Activated T-cell treated with anti-CD3 and anti-CD28 coated beads for 4 hours (primary cell): ENCODE data around the gene BRWD1.
"Not testable (repeated sequence)": the region's sequence is repeated elsewhere in the genome, so short reads cannot be mapped to it uniquely, and the experiment has no call there.

Experiments
- DNase-seq: peaks from one replicate; pipeline ENCODE4 v3.0.0-alpha.2; 2020

Gene BRWD1

DNA sequence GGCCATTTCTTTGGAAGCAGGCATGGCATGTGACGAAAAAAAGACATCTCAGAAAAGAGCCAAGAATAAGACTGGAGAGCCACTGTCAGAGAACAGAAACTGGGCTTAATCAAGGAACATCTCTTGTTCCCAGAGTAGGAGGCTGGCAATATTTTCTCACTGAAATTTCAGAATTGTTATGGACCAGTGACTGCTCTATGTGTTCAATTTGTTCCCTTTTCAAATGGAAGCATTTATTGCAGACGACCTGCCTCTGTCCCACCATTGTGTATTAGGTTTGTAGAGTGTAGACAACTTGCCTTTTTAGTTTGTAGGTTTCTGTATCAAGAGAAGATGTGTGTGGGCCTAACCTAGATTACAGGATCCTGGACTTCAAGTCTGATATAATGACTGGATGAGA lies 148.9 kb downstream of the BRWD1 start:
- no peak for DNase-seq

DNA sequence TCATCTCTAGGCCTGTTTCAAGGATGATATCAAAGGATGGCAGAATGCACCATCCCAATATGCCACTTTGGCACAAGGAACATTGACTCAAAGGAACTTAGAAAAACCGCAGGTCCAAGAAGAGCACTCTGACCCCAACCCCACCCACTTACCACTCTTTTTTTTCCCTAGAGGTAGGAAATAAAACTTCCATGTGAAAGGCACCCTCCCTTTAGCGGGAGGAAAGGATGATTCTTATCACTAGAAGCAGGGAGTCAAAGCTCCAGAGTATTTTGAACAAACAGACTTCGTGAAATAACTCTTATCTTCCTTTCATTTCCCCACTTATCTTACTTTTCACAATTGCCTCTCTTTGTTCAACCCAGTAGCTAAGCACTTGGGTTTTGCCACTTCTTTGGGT lies 152.4 kb downstream of the BRWD1 start:
- DNase-seq, result no peak

DNA sequence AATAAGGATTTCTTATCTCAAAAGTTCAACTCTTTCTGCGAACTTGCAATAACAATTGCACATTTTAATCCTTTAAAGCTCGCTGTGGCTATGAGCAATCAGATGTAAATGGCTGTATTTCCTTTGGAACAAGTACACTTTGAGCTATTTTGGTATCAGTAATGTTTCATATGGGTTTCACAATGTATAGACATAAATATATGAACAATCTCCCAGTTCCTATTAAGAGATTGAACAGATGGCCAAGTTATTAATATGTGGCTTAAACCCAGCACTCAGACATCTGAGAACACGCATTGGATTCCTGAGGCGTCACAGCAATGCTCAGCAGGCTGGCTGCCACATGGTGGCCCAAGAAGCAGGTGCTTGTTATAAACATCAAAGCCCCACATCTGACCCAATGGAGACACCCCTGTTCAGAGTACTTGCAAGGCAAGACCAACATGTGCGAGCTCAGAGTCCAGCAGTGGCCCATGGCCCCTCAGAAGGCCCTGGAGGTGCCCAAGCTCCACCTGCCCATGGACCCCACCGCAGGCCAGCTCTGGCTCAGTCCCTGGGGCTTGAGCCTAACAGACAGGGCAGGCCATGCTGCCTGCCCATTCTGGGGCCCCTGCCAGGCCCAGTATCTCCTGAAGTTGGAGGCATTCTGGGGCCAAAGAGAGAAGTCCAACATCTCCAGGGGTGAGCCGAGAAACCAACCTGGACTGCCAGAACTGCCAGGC lies 153.9 kb downstream of the BRWD1 start:
- no peak for DNase-seq

DNA sequence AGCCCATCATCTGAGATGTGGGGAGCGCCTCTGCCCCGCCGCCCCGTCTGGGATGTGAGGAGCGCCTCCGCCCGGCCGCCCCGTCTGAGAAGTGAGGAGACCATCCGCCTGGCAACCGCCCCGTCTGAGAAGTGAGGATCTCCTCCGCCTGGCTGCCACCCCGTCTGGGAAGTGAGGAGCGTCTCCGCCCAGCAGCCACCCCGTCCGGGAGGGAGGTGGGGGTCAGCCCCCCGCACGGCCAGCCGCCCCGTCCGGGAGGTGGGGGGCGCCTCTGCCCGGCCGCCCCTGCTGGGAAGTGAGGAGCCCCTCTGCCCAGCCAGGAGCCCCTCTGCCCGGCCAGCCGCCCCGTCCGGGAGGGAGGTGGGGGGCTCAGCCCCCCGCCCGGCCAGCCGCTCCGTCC lies 156.2 kb downstream of the BRWD1 start:
- not testable (repeated sequence) for DNase-seq

DNA sequence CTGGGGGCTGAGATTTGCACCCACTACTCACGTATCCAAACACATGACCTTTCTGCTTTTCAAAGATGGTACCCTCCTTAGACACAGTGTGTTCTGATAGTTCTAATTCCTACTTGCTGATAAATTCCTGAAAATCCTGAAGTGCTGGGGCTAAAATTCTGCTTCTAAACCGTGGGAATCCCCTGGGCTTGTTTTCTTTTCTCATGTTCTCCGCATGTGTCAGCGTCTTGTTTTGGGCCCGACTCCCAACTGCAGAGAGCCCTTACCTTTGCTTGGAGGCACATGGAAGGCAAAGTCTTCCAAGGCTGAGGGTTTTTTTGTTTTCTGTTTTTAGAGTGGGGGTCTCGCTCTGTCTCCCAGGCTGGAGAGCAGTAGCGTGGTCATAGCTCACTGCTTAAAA lies 157.4 kb downstream of the BRWD1 start:
- DNase-seq, result no peak

DNA sequence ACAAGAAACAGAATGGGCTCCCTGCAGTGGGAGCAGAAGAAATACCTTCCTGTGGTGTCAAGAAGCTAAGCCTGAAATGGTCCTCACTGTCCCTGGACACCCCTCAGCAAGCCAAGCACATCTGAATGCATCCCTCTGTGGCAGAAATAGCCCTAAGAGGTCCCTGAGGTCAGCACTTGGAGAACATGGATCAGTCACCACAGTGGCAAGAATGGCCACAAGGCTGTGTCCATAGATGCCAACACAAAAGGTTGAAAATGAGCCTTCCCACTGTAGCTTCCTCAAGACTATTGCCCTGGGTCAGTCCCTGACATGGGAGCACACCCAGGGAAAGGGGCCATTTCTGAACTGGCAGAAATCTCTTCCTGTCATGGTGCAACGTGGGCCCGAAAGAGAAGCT lies 157.9 kb downstream of the BRWD1 start:
- DNase-seq, result no peak

DNA sequence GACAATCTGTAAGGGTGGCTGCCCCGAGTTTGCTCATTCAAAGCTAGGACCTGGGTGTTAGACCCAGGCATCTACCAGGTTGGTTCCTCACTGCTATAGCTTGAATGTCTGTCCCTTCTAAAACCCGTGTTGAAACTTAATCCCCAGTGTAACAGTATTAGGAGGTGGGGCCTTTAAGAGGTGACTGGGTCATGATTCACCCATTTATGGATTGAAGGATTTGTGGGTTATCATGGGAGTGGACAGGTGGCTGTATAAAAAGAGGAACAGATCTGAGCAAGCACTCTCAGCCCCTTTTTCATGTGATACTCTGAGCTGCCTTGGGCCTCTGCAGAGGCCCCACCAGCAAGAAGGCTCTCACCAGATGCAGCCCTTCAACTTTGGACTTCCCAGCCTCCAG lies 159.6 kb downstream of the BRWD1 start:
- DNase-seq, result no peak

DNA sequence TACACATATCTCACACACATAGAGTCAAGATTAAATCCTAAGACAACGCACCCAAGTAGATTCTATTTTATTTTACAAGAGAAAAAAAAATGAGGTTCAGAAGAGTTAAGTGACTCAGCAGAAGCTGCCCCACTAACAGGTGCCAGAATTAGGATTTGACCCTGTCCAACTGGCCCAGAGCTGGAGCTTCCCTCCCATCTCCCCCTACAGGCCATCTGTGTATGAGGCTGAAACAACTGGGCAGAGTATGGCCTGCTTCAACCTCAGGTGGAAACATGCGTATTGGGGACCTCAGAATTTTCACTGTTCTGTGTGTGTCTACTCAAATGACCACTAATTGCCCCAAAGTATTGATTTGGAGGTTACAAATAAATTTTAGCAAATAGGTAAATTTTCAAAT lies 160.1 kb downstream of the BRWD1 start:
- no peak for DNase-seq

DNA sequence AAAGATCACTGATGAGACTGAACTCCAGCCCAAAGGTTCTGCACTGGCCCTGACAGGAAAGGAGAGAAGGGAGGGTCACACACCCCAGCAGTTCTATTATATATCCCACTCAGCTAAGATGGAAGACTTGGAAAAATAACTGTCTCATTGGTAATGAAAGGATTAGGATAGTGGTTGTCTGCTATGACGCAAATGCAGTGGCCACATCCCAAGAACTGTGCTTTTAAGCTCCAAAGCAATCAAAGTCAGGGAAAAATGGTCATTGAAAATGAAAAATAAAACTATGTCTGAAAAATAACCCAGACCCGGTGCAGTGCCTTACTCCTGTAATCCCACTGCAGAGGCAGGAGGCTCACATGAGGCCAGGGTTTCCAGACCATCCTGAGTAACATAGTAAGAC lies 161.2 kb downstream of the BRWD1 start:
- DNase-seq, result no peak

DNA sequence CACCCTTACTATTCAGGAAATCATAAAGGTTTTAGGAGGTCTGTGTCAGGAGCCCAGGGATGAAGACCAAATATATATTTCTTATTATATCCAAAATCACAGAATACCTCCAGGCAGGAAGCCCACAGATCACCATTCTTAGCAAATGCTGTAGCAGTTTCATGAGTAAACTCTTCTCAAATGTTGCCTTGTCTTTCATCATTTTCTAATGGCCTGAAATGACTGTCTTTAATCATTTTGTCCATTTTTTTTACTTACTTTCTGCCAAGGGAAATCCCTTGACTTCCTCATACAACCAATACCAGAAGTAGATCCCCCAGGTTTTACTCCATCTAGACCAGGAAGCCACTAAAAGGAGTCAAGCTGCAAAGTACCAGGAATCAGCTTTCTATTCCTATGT lies 162.6 kb downstream of the BRWD1 start:
- DNase-seq, result no peak

DNA sequence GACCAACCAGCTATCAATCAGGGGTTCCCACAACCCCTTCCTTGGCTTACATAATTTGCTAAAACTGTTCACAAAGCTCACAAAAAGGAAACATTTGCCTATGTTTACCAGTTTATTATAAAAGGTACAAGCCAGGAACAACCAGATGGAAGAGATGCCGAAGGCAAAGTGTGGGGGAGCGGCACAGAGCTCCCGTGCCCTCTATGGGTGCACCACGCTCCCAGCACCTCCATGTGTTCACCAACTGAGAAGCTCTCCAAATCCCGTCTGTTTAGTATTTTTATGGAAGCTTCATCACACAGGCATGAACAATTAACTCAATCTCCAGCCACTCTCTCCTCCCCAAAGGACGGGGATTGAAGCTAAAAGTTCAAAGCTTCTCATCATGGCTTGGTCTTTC lies 163.1 kb downstream of the BRWD1 start:
- no peak for DNase-seq

DNA sequence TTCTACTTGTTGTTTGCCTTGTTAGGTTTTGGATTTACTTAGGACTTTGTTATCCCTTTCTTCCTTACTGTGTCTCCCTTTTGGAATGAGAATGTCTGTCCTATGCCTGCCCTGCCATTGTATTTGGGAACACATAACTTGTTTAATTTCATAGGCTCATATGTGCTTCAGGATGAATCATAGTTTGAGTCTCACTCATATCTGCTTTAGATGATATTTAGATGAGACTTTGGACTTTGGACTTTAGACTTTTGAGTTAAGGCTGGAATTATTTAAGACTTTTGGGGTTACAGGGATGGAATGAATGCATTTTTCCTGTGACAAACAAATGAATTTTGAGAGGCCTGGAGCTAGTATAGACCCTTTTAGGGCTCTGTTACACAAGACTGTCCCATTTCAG lies 163.6 kb downstream of the BRWD1 start:
- no peak for DNase-seq

DNA sequence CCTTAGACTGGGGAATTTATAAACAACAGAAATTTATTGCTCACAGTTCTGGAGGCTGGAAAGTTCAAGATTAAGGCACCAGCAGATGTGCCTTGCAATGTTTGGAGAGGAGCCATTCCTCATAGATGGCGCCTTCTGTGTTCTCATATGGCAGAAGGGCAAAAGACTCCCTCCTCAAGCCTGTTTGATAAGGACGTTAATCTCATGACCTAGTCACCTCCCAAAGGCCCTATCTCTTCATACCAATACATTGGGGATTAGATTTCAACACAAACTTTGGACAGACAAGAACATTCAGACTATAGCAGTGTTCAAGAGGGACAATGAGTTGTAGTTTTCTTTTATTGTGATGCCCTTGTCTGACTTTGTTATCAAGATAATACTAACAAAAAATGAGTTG lies 164.5 kb downstream of the BRWD1 start:
- no peak for DNase-seq

DNA sequence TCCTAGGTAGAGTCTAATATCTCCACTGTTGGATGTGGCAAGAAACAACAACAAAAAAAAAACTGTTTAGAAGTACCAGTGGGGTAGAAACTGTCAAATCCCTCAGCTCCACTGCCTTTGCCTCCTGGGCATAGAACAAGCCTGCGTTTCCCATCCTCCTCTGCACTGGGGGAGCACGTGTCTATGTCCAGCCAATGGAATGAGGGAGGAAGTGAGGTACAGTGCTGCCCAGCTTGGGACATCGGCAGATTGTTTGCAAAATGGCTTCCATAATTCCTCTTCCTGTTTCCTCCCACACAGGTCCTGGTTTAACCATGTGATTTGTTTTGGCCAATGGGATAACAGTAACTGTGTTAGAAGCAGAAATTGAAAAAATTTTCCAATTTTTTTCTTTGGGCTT lies 169.2 kb downstream of the BRWD1 start:
- no peak for DNase-seq

DNA sequence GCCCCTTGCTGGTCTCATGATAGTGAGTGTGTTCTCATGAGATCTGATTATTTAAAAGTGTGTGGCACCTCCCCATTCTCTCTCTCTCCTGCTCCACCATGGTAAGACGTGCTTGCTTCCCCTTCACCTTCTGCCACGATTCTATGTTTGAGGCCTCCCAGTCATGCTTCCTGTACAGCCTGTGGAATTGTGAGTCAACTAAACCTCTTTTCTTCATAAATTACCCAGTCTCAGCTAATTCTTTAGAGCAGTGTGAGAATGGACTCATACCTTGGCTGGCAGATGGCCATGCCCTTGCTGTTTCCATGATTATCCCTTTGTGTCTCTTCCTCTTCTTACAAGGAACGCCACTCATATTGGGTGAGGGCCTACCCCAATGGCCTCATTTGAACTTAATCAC lies 170.5 kb downstream of the BRWD1 start:
- no peak for DNase-seq

DNA sequence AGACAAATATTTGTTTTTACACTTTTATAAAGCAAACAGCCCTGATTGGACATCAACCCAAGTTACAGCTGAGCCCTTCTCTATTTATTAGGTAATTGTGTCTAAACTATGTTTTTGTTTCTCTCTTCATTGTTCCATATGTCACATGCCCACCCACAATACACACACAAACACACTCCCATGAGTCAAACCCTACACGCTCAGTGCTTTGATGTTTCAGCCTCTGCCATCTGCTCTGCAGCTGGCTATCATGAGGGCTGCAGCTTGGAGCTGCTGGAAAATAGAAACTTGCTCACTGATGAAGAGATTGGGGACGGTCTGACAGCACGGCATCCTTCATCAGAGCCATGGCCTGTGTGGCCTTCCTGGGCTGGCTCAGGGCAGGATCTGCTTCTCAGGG lies 171.9 kb downstream of the BRWD1 start:
- DNase-seq, result no peak

DNA sequence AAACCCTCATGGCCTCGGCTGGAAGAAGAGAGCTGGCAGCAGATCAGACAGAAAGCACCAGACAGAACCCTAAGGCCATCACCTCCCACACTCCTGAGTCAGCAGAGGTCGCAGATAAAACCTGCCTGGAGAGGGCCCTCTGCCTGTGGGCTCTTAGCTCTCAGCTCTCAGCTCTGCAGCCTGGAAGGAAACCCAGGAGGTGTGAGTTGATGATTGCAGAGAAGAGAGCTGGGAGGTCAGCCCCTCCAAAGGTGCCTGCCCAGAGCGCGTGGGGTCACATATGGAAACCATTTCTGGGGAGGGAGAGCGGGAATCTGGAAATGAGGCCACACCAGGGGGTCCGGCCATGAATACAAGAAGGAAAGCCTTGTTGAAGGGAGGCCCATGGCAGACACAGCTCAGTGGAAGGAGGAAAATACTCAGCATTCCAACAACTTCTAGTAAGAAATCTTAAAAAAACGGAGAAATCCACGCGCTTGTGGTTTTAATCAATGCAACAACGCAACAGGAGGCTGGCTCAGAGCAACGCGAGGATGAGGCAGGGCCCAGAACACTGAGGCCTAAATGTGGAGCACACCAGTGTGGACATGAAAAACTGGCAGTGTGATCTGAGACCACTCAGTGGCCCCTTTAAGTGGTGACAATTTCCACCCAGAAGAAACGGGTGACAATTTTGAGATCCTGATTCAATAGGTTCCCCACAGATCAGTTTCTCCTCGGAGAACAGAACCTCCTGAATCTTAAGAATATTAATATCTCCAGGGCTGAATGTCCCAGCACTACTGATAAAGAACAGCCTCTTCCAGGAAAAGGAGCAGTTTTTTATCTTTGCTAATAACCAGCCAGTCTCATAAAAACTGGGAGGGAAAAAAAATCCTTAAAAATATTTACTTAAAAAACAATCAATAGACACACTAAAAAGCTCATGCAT lies 175.9 kb downstream of the BRWD1 start:
- no peak for DNase-seq

DNA sequence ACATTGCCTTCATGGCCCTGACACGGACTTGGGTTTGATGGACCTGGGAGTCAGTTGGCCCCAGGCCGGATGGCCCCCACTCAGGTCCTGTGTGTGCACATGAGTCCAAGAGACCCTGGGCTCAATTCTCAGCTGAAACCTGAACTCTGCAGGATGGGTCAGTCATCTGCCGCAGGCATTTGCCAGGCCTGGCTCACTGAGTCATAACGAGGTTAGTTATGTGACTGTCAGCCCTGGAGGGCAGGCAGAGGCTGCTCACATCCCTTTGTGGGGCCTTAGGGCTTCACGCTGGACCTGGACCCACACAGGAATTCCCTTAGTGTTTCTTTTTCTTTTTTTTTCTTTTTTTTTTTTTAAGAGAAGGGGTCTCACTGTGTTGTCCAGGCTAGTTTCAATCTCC lies 176.7 kb downstream of the BRWD1 start:
- DNase-seq, result no peak

DNA sequence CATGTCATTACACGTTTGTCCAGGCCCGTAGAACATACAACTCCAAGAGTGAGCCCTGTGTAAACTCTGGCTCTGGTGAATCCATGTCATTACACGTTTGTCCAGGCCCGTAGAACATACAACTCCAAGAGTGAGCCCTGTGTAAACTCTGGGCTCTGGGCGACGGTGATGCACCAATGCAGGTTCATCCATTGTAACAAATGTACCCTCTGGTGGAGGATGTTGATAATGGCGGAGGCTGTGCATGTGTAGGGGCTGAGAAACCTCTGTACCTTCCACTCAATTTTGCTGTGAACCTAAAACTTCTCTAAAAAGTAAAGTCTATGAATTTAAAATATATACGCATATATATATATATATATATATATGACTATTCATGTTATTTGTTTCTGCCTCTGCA lies 177.3 kb downstream of the BRWD1 start:
- not testable (repeated sequence) for DNase-seq

DNA sequence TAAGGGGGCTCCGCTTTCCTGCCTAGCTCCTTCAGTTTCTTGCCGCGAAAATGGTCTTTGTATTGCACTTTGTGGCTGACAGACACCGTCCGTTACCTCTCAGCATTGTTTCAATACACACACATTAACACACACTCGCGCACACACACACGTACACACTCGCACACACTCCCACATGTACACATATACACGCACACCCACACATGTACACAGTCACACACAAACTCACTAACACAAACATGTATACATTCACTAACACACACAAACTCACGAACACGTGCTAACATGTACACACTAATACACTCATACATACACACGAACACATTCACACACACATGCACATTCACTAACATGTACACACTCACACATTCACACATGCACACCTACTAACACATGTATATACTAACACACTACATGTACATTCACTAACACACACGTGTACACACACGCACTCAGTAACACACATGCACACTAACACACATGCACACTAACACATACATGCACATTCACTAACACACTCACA lies 179.1 kb downstream of the BRWD1 start:
- no peak for DNase-seq
